IPS-20b (cell line): ENCODE results near the gene ICOS.
"Not testable (repeated sequence)": the region's sequence is repeated elsewhere in the genome, so short reads cannot be mapped to it uniquely, and the experiment has no call there.

Experiments used
- H3K27ac ChIP-seq: one replicate; pipeline ENCODE4 v1.5.1; 2013; ENCODE audit warnings: low read length
- H3K27me3 ChIP-seq: 2 replicates; pipeline ENCODE4 v1.6.1; 2013; ENCODE audit warnings: mild to moderate bottlenecking, low read length, inconsistent platforms; ENCODE audit not compliant: insufficient read depth
- H3K36me3 ChIP-seq: 2 replicates; pipeline ENCODE4 v1.6.1; 2013; ENCODE audit warnings: low read depth, mild to moderate bottlenecking, inconsistent platforms, low read length, moderate library complexity; ENCODE audit not compliant: insufficient read depth
- H3K4me1 ChIP-seq: 2 replicates; pipeline ENCODE4 v1.6.1; 2013; ENCODE audit warnings: mild to moderate bottlenecking, control low read depth, inconsistent platforms, low read length, moderate library complexity; ENCODE audit not compliant: insufficient read depth
- H3K4me3 ChIP-seq: 2 replicates; pipeline ENCODE4 v1.5.1; 2013; ENCODE audit warnings: mild to moderate bottlenecking, low read length, inconsistent platforms
- H3K9ac ChIP-seq: 2 replicates; pipeline ENCODE4 v1.6.1; 2013; ENCODE audit warnings: low read depth, mild to moderate bottlenecking, inconsistent platforms, low read length, moderate library complexity
- H3K9me3 ChIP-seq: 2 replicates; pipeline ENCODE4 v1.6.1; 2013; ENCODE audit warnings: mild to moderate bottlenecking, low read depth, low read length, inconsistent platforms; ENCODE audit not compliant: insufficient read depth

ICOS gene

DNA sequence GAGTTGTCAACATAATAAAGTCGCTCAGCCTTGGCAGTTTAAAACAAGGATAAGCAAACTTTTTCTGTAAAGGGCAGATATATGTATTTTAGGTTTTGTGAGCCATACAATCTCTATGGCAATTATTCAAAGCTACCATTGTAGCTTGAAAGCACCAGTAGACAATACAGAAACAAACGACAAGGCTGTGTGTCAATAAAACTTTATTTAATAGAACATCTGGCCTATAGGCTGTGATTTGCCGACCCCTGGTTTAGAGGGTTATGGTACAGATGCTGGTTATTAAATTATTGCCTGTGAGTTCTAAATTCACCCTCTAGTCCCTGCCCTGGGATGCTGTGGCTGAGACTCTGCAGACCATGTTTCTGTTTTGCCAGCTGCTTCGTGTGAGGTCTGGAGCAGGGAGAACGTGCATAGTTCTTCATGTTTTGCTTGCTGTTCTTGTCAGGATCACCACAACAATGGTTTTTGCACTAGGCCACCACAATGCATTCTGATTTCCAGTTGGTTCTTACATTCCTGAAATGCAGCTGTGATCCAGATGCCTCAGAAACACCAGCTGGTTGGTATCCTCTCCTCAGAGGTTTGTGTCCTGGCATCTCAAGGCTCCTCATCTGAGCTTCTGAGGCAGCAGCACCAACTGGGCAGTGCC, 46.6 kb downstream of the ICOS start:
- Histone ChIP-seq H3K4me3 (no peak overlapping the region), H3K9me3 (no peaks in the 10 kb centered on the region), H3K36me3 (no peaks in the 10 kb centered on the region), H3K4me1 (no peaks in the 10 kb centered on the region), H3K27ac (no peak overlapping the region), H3K27me3 (no peaks in the 10 kb centered on the region), H3K9ac (no peak overlapping the region)

DNA sequence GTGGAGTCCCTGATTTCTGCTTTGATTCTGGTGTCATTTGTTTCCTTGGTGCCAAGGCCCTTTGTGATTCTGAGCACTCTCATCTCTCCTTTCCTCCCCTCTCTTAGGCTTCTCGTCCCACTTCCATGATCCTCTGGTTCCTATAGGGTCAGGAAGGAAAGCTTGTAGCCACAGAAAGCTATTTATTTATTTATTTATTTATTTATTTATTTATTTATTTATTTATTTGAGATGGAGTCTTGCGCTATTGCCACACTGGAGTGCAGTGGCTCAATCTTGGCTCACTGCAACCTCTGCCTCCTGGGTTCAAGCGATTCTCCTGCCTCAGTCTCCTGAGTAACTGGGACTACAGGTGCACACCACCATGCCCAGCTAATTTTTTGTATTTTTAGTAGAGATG, 49.4 kb downstream of the ICOS start:
- not testable (repeated sequence) for H3K27me3 ChIP-seq, H3K9ac ChIP-seq, H3K9me3 ChIP-seq, H3K4me1 ChIP-seq, H3K36me3 ChIP-seq, H3K27ac ChIP-seq, H3K4me3 ChIP-seq

- Histone ChIP-seq H3K9me3 (no peaks in the 10 kb centered on the region), H3K27ac (no peak overlapping the region), H3K36me3 (no peaks in the 10 kb centered on the region), H3K4me3 (no peak overlapping the region), H3K9ac (no peak overlapping the region), H3K4me1 (no peaks in the 10 kb centered on the region), H3K27me3 (no peaks in the 10 kb centered on the region)
Observed at GRCh38 chr2:203987959-203988358, 51.4 kb downstream of the ICOS start.

GRCh38 chr2:203988500-203989260, 52.1 kb downstream of the ICOS start:
- Histone ChIP-seq H3K4me1 (no peaks in the 10 kb centered on the region), H3K9me3 (no peaks in the 10 kb centered on the region), H3K36me3 (no peaks in the 10 kb centered on the region), H3K27me3 (no peaks in the 10 kb centered on the region), H3K27ac (no peak overlapping the region), H3K9ac (no peak overlapping the region), H3K4me3 (no peak overlapping the region)

DNA sequence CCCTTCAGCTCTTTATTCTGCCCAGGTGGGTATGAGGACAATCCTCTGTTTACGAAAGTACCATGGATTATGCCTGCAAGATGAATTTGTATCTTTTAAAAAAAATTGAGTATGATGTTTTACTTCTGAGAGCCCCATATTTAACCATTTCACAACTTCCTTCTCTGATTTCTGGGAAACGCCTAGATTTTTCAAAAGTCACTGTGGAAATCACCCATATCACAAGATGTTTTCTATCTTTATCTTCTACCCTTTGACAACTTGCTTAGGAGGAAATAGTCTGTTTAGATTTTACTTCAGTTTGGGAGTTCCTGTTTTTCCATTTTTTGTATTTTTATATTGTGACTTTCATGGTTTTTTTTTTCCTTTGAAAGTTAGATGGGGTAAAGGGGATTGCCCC, 53.0 kb downstream of the ICOS start:
- no peaks in the 10 kb centered on the region for H3K4me1 ChIP-seq
- H3K36me3 ChIP-seq: no peaks in the 10 kb centered on the region
- no peak overlapping the region for H3K4me3 ChIP-seq
- H3K9ac ChIP-seq: no peak overlapping the region
- H3K9me3 ChIP-seq: no peaks in the 10 kb centered on the region
- no peaks in the 10 kb centered on the region for H3K27me3 ChIP-seq
- no peak overlapping the region for H3K27ac ChIP-seq

- no peaks in the 10 kb centered on the region for H3K36me3 ChIP-seq
- no peaks in the 10 kb centered on the region for H3K9me3 ChIP-seq
- no peaks in the 10 kb centered on the region for H3K27me3 ChIP-seq
- no peak overlapping the region for H3K4me3 ChIP-seq
- H3K27ac ChIP-seq: no peak overlapping the region
- H3K9ac ChIP-seq: no peak overlapping the region
- H3K4me1 ChIP-seq: no peaks in the 10 kb centered on the region
Observed at GRCh38 chr2:203992509-203992908, 55.9 kb downstream of the ICOS start.

- no peaks in the 10 kb centered on the region for H3K4me1 ChIP-seq
Observed at GRCh38 chr2:203993011-203993410, 56.4 kb downstream of the ICOS start.

DNA sequence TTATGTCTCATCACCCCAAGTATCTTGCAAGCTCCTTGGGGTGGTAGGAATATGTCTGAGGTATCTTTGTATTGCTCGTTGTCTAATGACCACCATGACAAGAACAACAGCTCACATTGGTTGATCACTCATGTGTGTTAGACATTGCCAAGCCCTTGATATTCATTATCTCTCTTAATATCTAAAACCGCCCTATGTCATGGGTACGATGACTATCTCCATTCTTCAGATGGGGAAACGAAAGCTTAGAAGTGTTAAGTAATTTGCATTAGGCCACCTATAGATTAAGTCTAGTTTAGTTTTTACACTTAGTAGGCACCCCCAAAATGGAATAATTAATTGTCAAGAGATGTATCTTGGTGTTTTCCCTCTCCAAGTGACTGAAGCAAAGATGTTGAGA, 57.0 kb downstream of the ICOS start:
- no peaks in the 10 kb centered on the region for H3K27me3 ChIP-seq
- no peaks in the 10 kb centered on the region for H3K4me1 ChIP-seq
- no peak overlapping the region for H3K9ac ChIP-seq
- no peak overlapping the region for H3K4me3 ChIP-seq
- no peak overlapping the region for H3K27ac ChIP-seq
- H3K9me3 ChIP-seq: no peaks in the 10 kb centered on the region
- no peaks in the 10 kb centered on the region for H3K36me3 ChIP-seq

More at GRCh38 chr2:203993011-203993410, 56.4 kb downstream of the ICOS start:
- Histone ChIP-seq H3K9ac (no peak overlapping the region), H3K4me3 (no peak overlapping the region), H3K27me3 (no peaks in the 10 kb centered on the region), H3K9me3 (no peaks in the 10 kb centered on the region), H3K27ac (no peak overlapping the region), H3K36me3 (no peaks in the 10 kb centered on the region)

DNA sequence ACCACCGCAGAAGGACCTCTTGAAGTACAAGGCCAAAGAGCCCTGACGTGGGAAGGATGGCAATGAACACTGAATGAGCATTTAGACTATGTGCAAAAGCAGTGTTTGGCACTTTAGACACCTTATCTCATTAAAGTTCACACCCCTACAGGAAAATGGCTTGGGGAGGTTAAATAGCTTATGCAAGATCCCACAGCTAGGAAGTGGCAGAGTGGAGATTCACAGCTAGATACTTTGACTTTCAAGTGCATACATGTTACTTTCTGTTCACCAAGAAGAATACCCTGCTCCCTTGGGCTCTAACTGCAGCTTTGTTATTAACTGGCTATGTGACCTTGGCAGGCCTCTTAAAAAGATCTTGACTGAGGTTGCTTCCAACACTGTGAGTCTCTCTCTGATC, 58.2 kb downstream of the ICOS start:
- Histone ChIP-seq H3K27me3 (no peaks in the 10 kb centered on the region), H3K9ac (no peak overlapping the region), H3K4me3 (no peak overlapping the region), H3K4me1 (no peaks in the 10 kb centered on the region), H3K36me3 (no peaks in the 10 kb centered on the region), H3K9me3 (no peaks in the 10 kb centered on the region), H3K27ac (no peak overlapping the region)

GRCh38 chr2:203996692-203997091, 60.1 kb downstream of the ICOS start:
- Histone ChIP-seq H3K4me3 (no peak overlapping the region), H3K9ac (no peak overlapping the region), H3K27ac (no peak overlapping the region), H3K9me3 (no peaks in the 10 kb centered on the region), H3K4me1 (no peaks in the 10 kb centered on the region), H3K36me3 (no peaks in the 10 kb centered on the region), H3K27me3 (no peaks in the 10 kb centered on the region)

- no peaks in the 10 kb centered on the region for H3K27me3 ChIP-seq
- H3K4me1 ChIP-seq: no peaks in the 10 kb centered on the region
- H3K27ac ChIP-seq: no peak overlapping the region
- no peaks in the 10 kb centered on the region for H3K36me3 ChIP-seq
- H3K9ac ChIP-seq: no peak overlapping the region
- no peak overlapping the region for H3K4me3 ChIP-seq
- H3K9me3 ChIP-seq: no peaks in the 10 kb centered on the region
Observed at GRCh38 chr2:203997481-203997880, 60.9 kb downstream of the ICOS start.
